Fibroblast of mammary gland (primary cell): ENCODE data around the gene SGCA.
A peak's percentile ranks its signal among the peaks of the same experiment; 100 is the strongest.

ENCODE experiments used
- DNase-seq: peaks from one replicate; pipeline ENCODE4 v3.0.0-alpha.2; 2010; ENCODE audit warnings: low read depth
- H3K4me3 ChIP-seq: 2 replicates; pipeline ENCODE4 v1.5.1; 2011; ENCODE audit warnings: low read depth, mild to moderate bottlenecking, low read length, moderate library complexity; ENCODE audit not compliant: control insufficient read depth
- CTCF ChIP-seq: conservative IDR thresholded peaks from 2 replicates; pipeline ENCODE4 v1.5.1; 2011; ENCODE audit warnings: low read depth, low read length, inconsistent platforms; ENCODE audit not compliant: control insufficient read depth, insufficient read depth

SGCA gene

GRCh38 chr17:50190603-50191358, 25.0 kb downstream of the SGCA start:
- H3K4me3 ChIP-seq, result no peak overlapping the region
- peak; percentile 54 for DNase-seq
- no peak for TF ChIP-seq CTCF

GRCh38 chr17:50191359-50192143, 25.7 kb downstream of the SGCA start:
- no peak for TF ChIP-seq CTCF
- peak; percentile 20 for DNase-seq
- no peak overlapping the region for H3K4me3 ChIP-seq

GRCh38 chr17:50192144-50192617, 26.4 kb downstream of the SGCA start:
- no peak overlapping the region for H3K4me3 ChIP-seq
- no peak for TF ChIP-seq CTCF
- peak; percentile 15 for DNase-seq

GRCh38 chr17:50192618-50193291, 26.9 kb downstream of the SGCA start:
- H3K4me3 ChIP-seq, result no peak overlapping the region
- peak; percentile 11 for DNase-seq
- TF ChIP-seq CTCF, result no peak

GRCh38 chr17:50194140-50194933, 28.5 kb downstream of the SGCA start:
- H3K4me3 ChIP-seq, result peak overlapping the region; percentile 2
- peak; percentile 39 for DNase-seq
- TF ChIP-seq CTCF, result no peak
